Suprapubic skin (tissue), 4 donors: Measurements from ENCODE around the gene MTMR3. TPM values are rescaled to one million over a fixed set of nuclear protein-coding genes. Genes with fewer than 3 reads are reported as not detected.

ENCODE experiments used
- DNase-seq, 2 donors: peaks; one replicate each; pipeline ENCODE4 v3.0.0-alpha.2; 2019; ENCODE audit warnings: low spot score in 2 of 2
- H3K27ac ChIP-seq: fragments of 200-600 bp; sonication (generic); one replicate; pipeline ENCODE4 v1.5.1; 2019
- H3K27me3 ChIP-seq: fragments of 200-600 bp; sonication (generic); one replicate; pipeline ENCODE4 v1.5.1; 2019
- H3K36me3 ChIP-seq: fragments of 200-600 bp; sonication (generic); one replicate; pipeline ENCODE4 v1.5.1; 2019
- H3K4me1 ChIP-seq: fragments of 200-600 bp; sonication (generic); one replicate; pipeline ENCODE4 v1.5.1; 2019
- H3K4me3 ChIP-seq: fragments of 200-600 bp; sonication (generic); one replicate; pipeline ENCODE4 v1.5.1; 2019; ENCODE audit warnings: mild to moderate bottlenecking
- H3K9me3 ChIP-seq: fragments of 200-600 bp; sonication (generic); one replicate; pipeline ENCODE4 v1.5.1; 2019
- CTCF ChIP-seq, 2 donors: fragments of 200-600 bp in 1 of 2; fragments of 450-650 bp in 1 of 2; sonication (generic) in 1 of 2; IDR thresholded peaks; one replicate each; pipeline ENCODE4 v1.5.1; 2016 to 2019; ENCODE audit warnings: antibody characterized with exemption in 2 of 2, mild to moderate bottlenecking in 1 of 2, moderate library complexity in 1 of 2
- EP300 ChIP-seq: sonication (generic); formaldehyde crosslinking; IDR thresholded peaks from one replicate; pipeline ENCODE4 v1.6.1; 2017; ENCODE audit warnings: antibody characterized with exemption
- POLR2A ChIP-seq, 2 donors: fragments of 450-650 bp; IDR thresholded peaks; one replicate each; pipeline ENCODE4 v1.6.1; 2017; ENCODE audit warnings: antibody characterized with exemption in 2 of 2, mild to moderate bottlenecking in 2 of 2, moderate library complexity in 2 of 2
- POLR2AphosphoS5 ChIP-seq, 3 donors: sonication (generic); formaldehyde crosslinking; IDR thresholded peaks; one replicate each; pipeline ENCODE4 v1.6.1; 2017; ENCODE audit warnings: antibody characterized with exemption in 3 of 3
- WGBS: methylation state at CpG from one replicate; pipeline ENCODE4 v1.1.5; 2018; 5-methylcytosine and 5-hydroxymethylcytosine counted together
- total RNA-seq, 4 donors: library from RNA; depleted of rRNA; stranded (reverse); fragments of >200 nt; gene quantifications; one replicate each; pipeline ENCODE4 v1.1.0, GENCODE V29; 2016

The MTMR3 gene
- total RNA-seq, 4 donors from 2014 or later: 57.8 to 136 (median 66.0) TPM

GRCh38 chr22:30033901-30034300 is 150.9 kb downstream of the MTMR3 start:
- no peaks in the 10 kb centered on the region for H3K9me3 ChIP-seq
- H3K4me1 ChIP-seq: peaks cover 11% of the 10 kb centered on the region
- WGBS: 64% methylated on average over 5 of the region's 5 CpGs
- no peak for DNase-seq
- no peaks in the 10 kb centered on the region for H3K27me3 ChIP-seq
- TF ChIP-seq POLR2AphosphoS5 (IDR thresholded peaks at IDR 0.05) (no peak), CTCF (IDR thresholded peaks at IDR 0.05) (no peak), POLR2A (IDR thresholded peaks at IDR 0.05) (no peak), EP300 (no peak)
- H3K27ac ChIP-seq: no peak overlapping the region
- H3K36me3 ChIP-seq: no peaks in the 10 kb centered on the region
- no peak overlapping the region for H3K4me3 ChIP-seq

GRCh38 chr22:30036656-30037055 is 153.7 kb downstream of the MTMR3 start:
- Histone ChIP-seq H3K27ac (no peak overlapping the region), H3K4me3 (no peak overlapping the region), H3K4me1 (peaks cover 8% of the 10 kb centered on the region), H3K27me3 (no peaks in the 10 kb centered on the region), H3K9me3 (no peaks in the 10 kb centered on the region), H3K36me3 (no peaks in the 10 kb centered on the region)
- DNase-seq: no peak
- WGBS: 60% methylated on average over 1 of the region's 2 CpGs
- TF ChIP-seq CTCF (IDR thresholded peaks at IDR 0.05) (no peak), EP300 (no peak), POLR2AphosphoS5 (IDR thresholded peaks at IDR 0.05) (no peak), POLR2A (IDR thresholded peaks at IDR 0.05) (no peak)

- no peak for DNase-seq
- Histone ChIP-seq H3K4me3 (no peak overlapping the region), H3K9me3 (no peaks in the 10 kb centered on the region), H3K27ac (no peak overlapping the region), H3K36me3 (no peaks in the 10 kb centered on the region), H3K27me3 (no peaks in the 10 kb centered on the region), H3K4me1 (peaks cover 12% of the 10 kb centered on the region)
- TF ChIP-seq POLR2A (IDR thresholded peaks at IDR 0.05) (no peak), POLR2AphosphoS5 (IDR thresholded peaks at IDR 0.05) (no peak), CTCF (IDR thresholded peaks at IDR 0.05) (no peak), EP300 (no peak)
- WGBS: 58% methylated on average over 3 of the region's 3 CpGs
These were observed 155.2 kb downstream of the MTMR3 start for GRCh38 chr22:30038219-30038618.

GRCh38 chr22:30040499-30041260 is 157.7 kb downstream of the MTMR3 start:
- Histone ChIP-seq H3K4me1 (peaks cover 28% of the 10 kb centered on the region), H3K9me3 (no peaks in the 10 kb centered on the region), H3K36me3 (no peaks in the 10 kb centered on the region), H3K4me3 (no peak overlapping the region), H3K27me3 (no peaks in the 10 kb centered on the region), H3K27ac (no peak overlapping the region)
- TF ChIP-seq POLR2AphosphoS5 (IDR thresholded peaks at IDR 0.05) (no peak), EP300 (no peak), CTCF (IDR thresholded peaks at IDR 0.05) (no peak), POLR2A (IDR thresholded peaks at IDR 0.05) (no peak)
- 82% methylated on average over 10 of the region's 11 CpGs for WGBS
- no peak for DNase-seq

GRCh38 chr22:30041475-30041874 is 158.5 kb downstream of the MTMR3 start:
- no peaks in the 10 kb centered on the region for H3K36me3 ChIP-seq
- no peak overlapping the region for H3K4me3 ChIP-seq
- 78% methylated on average over 2 of the region's 2 CpGs for WGBS
- DNase-seq: no peak
- peaks cover 27% of the 10 kb centered on the region for H3K4me1 ChIP-seq
- TF ChIP-seq CTCF (IDR thresholded peaks at IDR 0.05): no peak
- TF ChIP-seq EP300: no peak
- TF ChIP-seq POLR2A (IDR thresholded peaks at IDR 0.05): no peak
- TF ChIP-seq POLR2AphosphoS5 (IDR thresholded peaks at IDR 0.05): no peak
- H3K9me3 ChIP-seq: no peaks in the 10 kb centered on the region
- H3K27ac ChIP-seq: no peak overlapping the region
- no peaks in the 10 kb centered on the region for H3K27me3 ChIP-seq
